ENCODE data around the gene ICAM3.

Gene ICAM3

DNA sequence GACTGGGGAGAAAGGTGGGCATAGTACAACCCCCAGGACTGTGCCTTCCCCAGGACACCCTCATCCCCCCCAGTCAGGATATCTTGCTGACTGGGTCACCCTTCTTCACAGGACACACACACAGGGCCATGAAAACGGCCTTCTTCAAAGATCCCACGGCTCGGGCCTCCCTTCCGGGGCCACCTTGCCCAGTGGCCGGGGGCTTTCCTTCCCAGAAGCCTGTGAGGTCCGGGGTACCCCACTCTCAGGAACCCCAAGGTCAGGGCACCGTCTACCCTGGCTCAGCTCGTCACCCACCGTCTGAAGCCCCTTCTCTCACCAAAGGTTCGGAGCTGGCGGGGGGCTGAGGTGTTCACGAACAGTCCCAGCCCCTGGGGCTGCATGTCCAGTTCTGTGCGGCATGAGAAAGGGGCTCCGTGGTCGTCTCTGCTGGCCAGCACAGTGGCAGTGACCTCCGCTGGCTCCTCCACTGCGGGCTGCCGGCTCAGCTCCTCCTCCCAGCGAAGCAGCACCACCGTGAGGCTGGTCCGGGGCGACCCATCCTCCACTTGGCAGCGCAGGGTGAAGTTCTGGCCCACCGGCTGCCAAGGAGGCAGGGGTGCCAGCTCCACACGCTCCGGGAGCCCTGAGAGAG is 4.0 kb downstream of the ICAM3 start:
- no peak for DNase-seq (ENCODE audit: low read depth, low spot score)
- ChIA-PET POLR2A (interaction anchor here (1.5 to 2.3 kb wide), 2 partner anchors 44 to 77 kb away, joined by 3 to 10 read pairs; no protein-coding TSS in a partner anchor), CTCF (interaction anchor here (1.3 to 4.4 kb wide), 4 partner anchors 11 to 76 kb away, joined by 4 to 24 read pairs (median 16); partner anchors contain the start of gene ICAM1)
- TF ChIP-seq, protein P1, sequence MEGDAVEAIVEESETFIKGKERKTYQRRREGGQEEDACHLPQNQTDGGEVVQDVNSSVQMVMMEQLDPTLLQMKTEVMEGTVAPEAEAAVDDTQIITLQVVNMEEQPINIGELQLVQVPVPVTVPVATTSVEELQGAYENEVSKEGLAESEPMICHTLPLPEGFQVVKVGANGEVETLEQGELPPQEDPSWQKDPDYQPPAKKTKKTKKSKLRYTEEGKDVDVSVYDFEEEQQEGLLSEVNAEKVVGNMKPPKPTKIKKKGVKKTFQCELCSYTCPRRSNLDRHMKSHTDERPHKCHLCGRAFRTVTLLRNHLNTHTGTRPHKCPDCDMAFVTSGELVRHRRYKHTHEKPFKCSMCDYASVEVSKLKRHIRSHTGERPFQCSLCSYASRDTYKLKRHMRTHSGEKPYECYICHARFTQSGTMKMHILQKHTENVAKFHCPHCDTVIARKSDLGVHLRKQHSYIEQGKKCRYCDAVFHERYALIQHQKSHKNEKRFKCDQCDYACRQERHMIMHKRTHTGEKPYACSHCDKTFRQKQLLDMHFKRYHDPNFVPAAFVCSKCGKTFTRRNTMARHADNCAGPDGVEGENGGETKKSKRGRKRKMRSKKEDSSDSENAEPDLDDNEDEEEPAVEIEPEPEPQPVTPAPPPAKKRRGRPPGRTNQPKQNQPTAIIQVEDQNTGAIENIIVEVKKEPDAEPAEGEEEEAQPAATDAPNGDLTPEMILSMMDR (IDR thresholded peaks at IDR 0.05; ENCODE audit: insufficient read depth, low read length, missing control alignments), result no peak
- H3K4me3 ChIP-seq (ENCODE audit: low read depth, low read length), result peak overlapping the region; percentile 87

DNA sequence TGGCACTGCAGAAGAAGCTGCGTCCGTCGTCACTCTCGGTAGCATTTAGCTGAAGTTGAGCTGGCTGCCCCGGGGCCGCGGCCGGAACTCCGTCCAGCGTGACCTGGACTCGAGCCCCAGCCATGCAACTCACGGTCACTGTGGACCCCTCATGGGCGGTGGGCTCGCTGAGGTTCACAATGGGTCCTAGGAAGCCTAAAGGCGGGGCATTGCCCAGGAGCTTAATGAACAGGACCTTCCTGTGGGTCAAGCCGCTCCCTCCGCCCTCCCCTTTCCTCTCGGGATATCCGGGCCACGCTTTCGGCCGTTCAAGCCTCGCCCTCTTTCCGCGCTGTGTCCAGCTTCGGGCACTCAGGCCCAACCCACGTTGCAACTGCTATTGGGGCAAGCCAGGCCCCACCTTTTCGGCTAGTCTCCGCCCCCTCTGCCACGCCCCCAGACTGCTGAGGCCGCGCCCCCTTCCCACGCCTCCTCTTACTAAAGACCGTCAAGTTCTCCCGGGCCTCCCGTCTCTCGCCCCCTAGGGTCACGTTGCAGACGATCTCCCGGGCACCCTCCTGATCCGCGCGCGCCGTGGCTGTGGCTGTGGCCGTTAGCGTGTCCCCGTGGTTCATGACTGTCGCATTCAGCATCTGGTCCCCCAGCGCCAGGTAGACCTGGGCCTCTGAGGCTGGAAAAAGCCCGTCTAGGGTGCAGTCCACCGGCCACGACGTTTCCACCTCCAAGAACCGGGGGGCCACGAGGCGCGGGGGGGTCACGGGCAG is 4.7 kb downstream of the ICAM3 start:
- DNase-seq (ENCODE audit: low read depth, low spot score), result peak; percentile 50
- peak overlapping the region; percentile 87 for H3K4me3 ChIP-seq (ENCODE audit: low read depth, low read length)
- ChIA-PET POLR2A (interaction anchor here (0.6 to 2.3 kb wide), 7 partner anchors 43 to 218 kb away, joined by 3 to 10 read pairs (median 4); partner anchors contain the start of genes ICAM1, ICAM5 and TYK2), CTCF (interaction anchor here (0.9 to 4.4 kb wide), 10 partner anchors 10 to 75 kb away, joined by 3 to 24 read pairs (median 5); partner anchors contain the start of gene ICAM1)
- TF ChIP-seq, protein P1 (IDR thresholded peaks at IDR 0.05; ENCODE audit: insufficient read depth, low read length, missing control alignments), result peak; percentile 33

DNA sequence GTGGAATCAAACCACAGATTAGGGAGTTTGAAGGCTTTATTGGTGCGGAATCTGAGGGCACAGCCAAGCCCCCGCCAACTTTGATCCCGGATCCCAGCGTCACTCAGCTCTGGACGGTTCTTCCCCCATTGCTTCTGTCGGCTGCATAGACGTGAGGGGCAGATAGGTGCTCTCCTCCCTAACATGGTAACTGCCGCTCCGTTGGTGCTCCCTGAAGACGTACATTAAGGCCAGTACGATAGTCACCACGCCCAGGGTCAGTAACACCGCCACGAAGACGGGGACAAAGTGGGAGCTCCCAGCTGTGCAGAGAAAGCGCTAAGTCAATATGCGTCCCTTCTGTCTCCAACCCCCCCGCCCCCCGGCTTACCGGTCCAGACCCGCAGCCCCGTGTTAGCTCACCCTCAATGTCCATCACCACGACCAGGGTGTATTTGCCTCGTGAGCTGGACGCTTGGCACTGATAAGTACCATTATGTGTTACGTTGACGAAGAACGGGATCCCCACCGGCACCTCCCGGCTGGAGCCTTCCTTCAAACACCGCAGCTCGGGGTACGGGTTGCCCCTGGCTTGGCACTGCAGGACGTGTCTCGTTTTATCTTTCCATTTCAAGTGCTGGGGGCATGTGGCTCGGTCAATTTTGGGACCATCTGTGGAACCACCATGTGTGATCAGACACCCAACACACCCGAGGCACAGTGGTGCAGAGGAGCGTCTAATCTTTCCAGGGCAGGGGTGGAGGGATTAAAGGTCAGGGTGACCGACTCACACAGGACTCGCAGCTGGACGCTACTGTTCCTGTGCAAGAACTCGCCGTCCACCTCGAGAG is 5.5 kb downstream of the ICAM3 start:
- TF ChIP-seq, protein P1 (IDR thresholded peaks at IDR 0.05; ENCODE audit: insufficient read depth, low read length, missing control alignments), result no peak
- ChIA-PET POLR2A (interaction anchor here (0.6 to 2.3 kb wide), 11 partner anchors 9 to 217 kb away, joined by 3 to 10 read pairs (median 4); partner anchors contain the start of genes ICAM1, ICAM5 and TYK2), CTCF (interaction anchor here (0.7 to 4.4 kb wide), 11 partner anchors 9 to 237 kb away, joined by 3 to 24 read pairs (median 5); partner anchors contain the start of gene ICAM1)
- DNase-seq (ENCODE audit: low read depth, low spot score), result no peak
- H3K4me3 ChIP-seq (ENCODE audit: low read depth, low read length), result peak overlapping the region; percentile 87

DNA sequence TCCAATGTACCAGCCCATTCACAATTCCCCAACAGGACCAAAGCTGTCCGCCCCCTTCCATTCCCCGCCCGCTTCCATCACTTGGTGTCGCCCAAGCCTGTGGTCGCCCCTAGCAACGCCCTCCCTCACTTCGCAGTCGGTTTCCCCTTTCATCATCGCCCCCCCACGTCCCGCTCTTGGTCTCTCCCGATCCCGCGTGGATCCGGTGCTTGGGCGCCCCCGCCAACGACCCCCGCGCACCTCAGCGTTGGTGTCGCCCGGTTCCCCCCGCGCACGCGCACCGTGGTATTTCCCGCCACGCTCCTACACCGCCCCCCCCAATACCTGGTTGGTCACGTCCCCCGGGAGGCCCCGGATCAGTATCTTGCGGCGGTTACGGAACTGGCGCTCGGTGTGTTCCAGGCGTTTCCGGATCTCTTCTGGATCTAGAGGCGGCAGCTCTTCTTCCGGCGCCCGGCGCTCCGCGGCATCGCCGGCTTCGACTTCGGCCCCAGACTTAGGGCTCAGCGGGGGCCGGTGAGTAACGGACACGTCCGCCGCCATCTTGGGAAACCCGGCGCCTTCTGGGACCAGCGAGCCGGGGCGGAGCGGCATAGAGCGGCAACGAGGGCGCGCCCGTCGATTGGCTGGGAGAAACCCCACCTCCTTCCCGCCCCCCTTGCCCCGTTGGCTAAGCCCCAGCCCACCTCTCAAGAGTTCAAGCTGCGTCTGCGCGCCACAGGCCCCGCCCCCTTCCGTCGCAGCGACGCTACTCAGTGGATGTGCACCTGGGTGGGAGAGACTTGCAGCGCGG is 6.3 kb downstream of the ICAM3 start, which contains the start of gene RAVER1:
Gene RAVER1, minus strand, starts transcription at position 565 of the 793 bp plus-strand sequence. Its CDS starts 22 bp downstream, at position 543.
- H3K4me3 ChIP-seq (ENCODE audit: low read depth, low read length), result peak within 1 kb of the TSS; percentile 87
- peak; percentile 67 for DNase-seq (ENCODE audit: low read depth, low spot score)
- CTCF ChIA-PET, result interaction anchor here (0.6 to 4.4 kb wide), 9 partner anchors 18 to 237 kb away, joined by 3 to 24 read pairs (median 5); partner anchors contain the start of gene ICAM1
- POLR2A ChIA-PET, result interaction anchor here (0.6 to 2.3 kb wide), 8 partner anchors 8 to 91 kb away, joined by 3 to 10 read pairs (median 4); partner anchors contain the start of genes ICAM1 and ICAM5
- TF ChIP-seq, protein P1 (IDR thresholded peaks at IDR 0.05; ENCODE audit: insufficient read depth, low read length, missing control alignments), result no peak

Data from AG04449 (cell line).